Peyer's patch (tissue), 4 donors: Measurements from ENCODE around the gene ANXA2. TPM values are rescaled to one million over a fixed set of nuclear protein-coding genes. Genes with fewer than 3 reads are reported as not detected.

Experiments
- DNase-seq, 3 donors: peaks; one replicate each; pipeline ENCODE4 v3.0.0-alpha.2; 2017 to 2019
- H3K27ac ChIP-seq, 4 donors: fragments of 200-600 bp; sonication (generic); one replicate each; pipeline ENCODE4 v1.5.1; 2016 to 2019
- H3K27me3 ChIP-seq, 2 donors: fragments of 200-600 bp; sonication (generic); one replicate each; pipeline ENCODE4 v1.5.1; 2019
- H3K36me3 ChIP-seq, 3 donors: fragments of 200-600 bp; sonication (generic); one replicate each; pipeline ENCODE4 v1.5.1; 2016 to 2019
- H3K4me1 ChIP-seq, 4 donors: fragments of 200-600 bp; sonication (generic); one replicate each; pipeline ENCODE4 v1.5.1; 2016 to 2019
- H3K4me3 ChIP-seq, 4 donors: fragments of 200-600 bp; sonication (generic); 1 replicate in 3 of 4; 2 replicates in 1 of 4; pipeline ENCODE4 v1.5.1; 2016 to 2019; ENCODE audit warnings: mild to moderate bottlenecking in 1 of 4
- H3K9me3 ChIP-seq, 4 donors: fragments of 200-600 bp; sonication (generic); one replicate each; pipeline ENCODE4 v1.5.1; 2016 to 2019; ENCODE audit warnings: mild to moderate bottlenecking in 1 of 4
- CTCF ChIP-seq, 6 experiments: fragments of 450-650 bp in 4 of 6; fragments of 200-600 bp in 2 of 6; sonication (generic) in 1 of 6; IDR thresholded peaks; one replicate each; pipeline ENCODE4 v1.5.1; 2017 to 2019; ENCODE audit warnings: antibody characterized with exemption in 6 of 6, mild to moderate bottlenecking in 3 of 6, moderate library complexity in 1 of 6
- POLR2A ChIP-seq, 2 donors: fragments of 450-650 bp; IDR thresholded peaks; one replicate each; pipeline ENCODE4 v1.5.1; 2017; ENCODE audit warnings: antibody characterized with exemption in 2 of 2, mild to moderate bottlenecking in 2 of 2, moderate library complexity in 2 of 2
- total RNA-seq, 4 donors: library from RNA; depleted of rRNA; stranded (reverse); fragments of >200 nt; gene quantifications; one replicate each; pipeline ENCODE4 v1.1.0, GENCODE V29; 2016

ANXA2 gene
- total RNA-seq, 4 donors from 2014 or later = 564 to 802 (median 681) TPM

GRCh38 chr15:60350108-60350507 lies 47.7 kb downstream of the ANXA2 start:
- H3K9me3 ChIP-seq = no peaks in the 10 kb centered on the region
- TF ChIP-seq CTCF (IDR thresholded peaks at IDR 0.05) (no peak), POLR2A (IDR thresholded peaks at IDR 0.05) (no peak)
- no peak overlapping the region for H3K4me3 ChIP-seq
- H3K36me3 ChIP-seq = peaks cover 0 to 96% (median 5%) of the 10 kb centered on the region in 3 donors
- no peak overlapping the region for H3K27ac ChIP-seq
- H3K27me3 ChIP-seq = no peaks in the 10 kb centered on the region
- no peak for DNase-seq
- no peaks in the 10 kb centered on the region for H3K4me1 ChIP-seq

GRCh38 chr15:60349589-60349988 lies 48.2 kb downstream of the ANXA2 start:
- H3K9me3 ChIP-seq = no peaks in the 10 kb centered on the region
- DNase-seq = no peak
- no peak overlapping the region for H3K4me3 ChIP-seq
- H3K36me3 ChIP-seq = peaks cover 0 to 93% (median 5%) of the 10 kb centered on the region in 3 donors
- no peak overlapping the region for H3K27ac ChIP-seq
- no peaks in the 10 kb centered on the region for H3K4me1 ChIP-seq
- no peaks in the 10 kb centered on the region for H3K27me3 ChIP-seq
- TF ChIP-seq POLR2A (IDR thresholded peaks at IDR 0.05) = no peak
- no peak for TF ChIP-seq CTCF (IDR thresholded peaks at IDR 0.05)

GRCh38 chr15:60347480-60348049 lies 50.2 kb downstream of the ANXA2 start:
- DNase-seq = no peak
- no peak overlapping the region for H3K27ac ChIP-seq
- H3K4me1 ChIP-seq = no peaks in the 10 kb centered on the region
- no peaks in the 10 kb centered on the region for H3K9me3 ChIP-seq
- H3K36me3 ChIP-seq = peaks cover 0 to 73% (median 5%) of the 10 kb centered on the region in 3 donors
- no peak overlapping the region for H3K4me3 ChIP-seq
- TF ChIP-seq CTCF (IDR thresholded peaks at IDR 0.05) = no peak
- TF ChIP-seq POLR2A (IDR thresholded peaks at IDR 0.05) = no peak
- no peaks in the 10 kb centered on the region for H3K27me3 ChIP-seq

GRCh38 chr15:60346653-60347052 lies 51.1 kb downstream of the ANXA2 start:
- no peak for DNase-seq
- Histone ChIP-seq H3K4me3 (no peak overlapping the region), H3K4me1 (no peaks in the 10 kb centered on the region), H3K27ac (no peak overlapping the region), H3K27me3 (no peaks in the 10 kb centered on the region), H3K9me3 (no peaks in the 10 kb centered on the region), H3K36me3 (peaks cover 0 to 64% (median 3%) of the 10 kb centered on the region in 3 donors)
- TF ChIP-seq CTCF (IDR thresholded peaks at IDR 0.05) (no peak), POLR2A (IDR thresholded peaks at IDR 0.05) (no peak)

GRCh38 chr15:60346077-60346476 lies 51.7 kb downstream of the ANXA2 start:
- no peak for TF ChIP-seq POLR2A (IDR thresholded peaks at IDR 0.05)
- no peak for TF ChIP-seq CTCF (IDR thresholded peaks at IDR 0.05)
- Histone ChIP-seq H3K27me3 (no peaks in the 10 kb centered on the region), H3K9me3 (no peaks in the 10 kb centered on the region), H3K27ac (no peak overlapping the region), H3K4me1 (no peaks in the 10 kb centered on the region), H3K4me3 (no peak overlapping the region), H3K36me3 (peaks cover 0 to 58% (median 4%) of the 10 kb centered on the region in 3 donors)
- DNase-seq = no peak

GRCh38 chr15:60345598-60345997 lies 52.2 kb downstream of the ANXA2 start:
- H3K27ac ChIP-seq = no peak overlapping the region
- no peaks in the 10 kb centered on the region for H3K4me1 ChIP-seq
- no peak overlapping the region for H3K4me3 ChIP-seq
- peaks cover 0 to 53% (median 4%) of the 10 kb centered on the region in 3 donors for H3K36me3 ChIP-seq
- DNase-seq = no peak
- TF ChIP-seq CTCF (IDR thresholded peaks at IDR 0.05) (no peak), POLR2A (IDR thresholded peaks at IDR 0.05) (no peak)
- H3K27me3 ChIP-seq = no peaks in the 10 kb centered on the region
- H3K9me3 ChIP-seq = no peaks in the 10 kb centered on the region
